ENCODE results near the gene PECR.

The PECR gene

DNA sequence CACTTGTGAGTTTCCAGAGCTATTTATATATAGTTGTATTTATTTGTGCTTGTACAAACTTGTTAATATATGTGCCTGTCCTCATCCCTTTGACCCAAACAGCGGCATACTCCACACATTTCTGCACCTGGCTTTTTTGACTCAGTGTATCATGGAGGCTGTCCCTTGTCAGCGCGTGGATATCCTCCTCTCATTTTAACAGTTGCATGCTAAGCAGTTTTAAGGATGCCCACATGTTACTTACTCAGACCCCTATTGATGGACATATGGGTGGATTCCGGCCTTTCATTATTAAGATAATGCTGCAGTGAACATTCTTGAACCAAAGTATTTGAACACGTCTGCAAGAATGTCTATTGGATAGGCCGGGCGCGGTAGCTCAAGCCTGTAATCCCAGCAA, 67.6 kb downstream of the PECR start:
- Histone ChIP-seq H3K4me3 (ENCODE audit: low read depth, low read length) (no peak overlapping the region), H3K36me3 (ENCODE audit: control insufficient read depth in 2 of 2, insufficient read depth in 1 of 2, low read length in 2 of 2) (no peaks in the 10 kb centered on the region; a peak in 1 of 3 replicates), H3K27ac (ENCODE audit: extremely low read depth, low read depth, low read length) (no peak overlapping the region), H3K4me1 (ENCODE audit: control insufficient read depth, insufficient read depth, low read length) (no peaks in the 10 kb centered on the region; the same call in 1 of the 2 replicates), H3K9me3 (ENCODE audit: control insufficient read depth, insufficient read depth, low read depth, low read length) (no peaks in the 10 kb centered on the region)
- CTCF ChIA-PET, result interaction anchor here (0.8 to 1.2 kb wide), 3 partner anchors 8 to 12 kb away, joined by 4 to 7 read pairs (median 6); no protein-coding TSS in a partner anchor
- POLR2A ChIA-PET, result no interaction called here
- 0 out of 2 replicates have a peak, but pooled peaks have one; percentile 23 for TF ChIP-seq PRDM4 (tag by site-specific recombination; IDR thresholded peaks at IDR 0.05)
- no peak for TF ChIP-seq ZNF248 (tag by site-specific recombination; IDR thresholded peaks at IDR 0.05)

GRCh38 chr2:216013080-216013909, 68.3 kb downstream of the PECR start, which contains the start of gene MREG:
Gene MREG (minus strand): TSS chr2:216013551. CDS start chr2:216013327, 224 bp downstream.
- no peaks in the 10 kb centered on the region for H3K9me3 ChIP-seq (ENCODE audit: control insufficient read depth, insufficient read depth, low read depth, low read length)
- ChIA-PET CTCF (interaction anchor here (0.6 to 2.4 kb wide), 6 partner anchors 9 to 75 kb away, joined by 4 to 11 read pairs (median 6); no protein-coding TSS in a partner anchor), POLR2A (no interaction called here)
- peak within 1 kb of the TSS; percentile 84 for H3K4me3 ChIP-seq (ENCODE audit: low read depth, low read length)
- no peaks in the 10 kb centered on the region; the same call in 1 of the 2 replicates for H3K4me1 ChIP-seq (ENCODE audit: control insufficient read depth, insufficient read depth, low read length)
- H3K27ac ChIP-seq (ENCODE audit: extremely low read depth, low read depth, low read length), result peak within 1 kb of the TSS; percentile 76; the same call in 1 of the 2 replicates
- H3K36me3 ChIP-seq (ENCODE audit: control insufficient read depth in 2 of 2, insufficient read depth in 1 of 2, low read length in 2 of 2), result no peaks in the 10 kb centered on the region; a peak in 1 of 3 replicates
- TF ChIP-seq ZBTB10 (tag by site-specific recombination; IDR thresholded peaks at IDR 0.05), result no peak
- no peak for TF ChIP-seq ZNF561 (tag by site-specific recombination; IDR thresholded peaks at IDR 0.05; ENCODE audit: borderline replicate concordance)
- TF ChIP-seq YY2 (tag by site-specific recombination; IDR thresholded peaks at IDR 0.05), result no peak
- TF ChIP-seq, protein P1, sequence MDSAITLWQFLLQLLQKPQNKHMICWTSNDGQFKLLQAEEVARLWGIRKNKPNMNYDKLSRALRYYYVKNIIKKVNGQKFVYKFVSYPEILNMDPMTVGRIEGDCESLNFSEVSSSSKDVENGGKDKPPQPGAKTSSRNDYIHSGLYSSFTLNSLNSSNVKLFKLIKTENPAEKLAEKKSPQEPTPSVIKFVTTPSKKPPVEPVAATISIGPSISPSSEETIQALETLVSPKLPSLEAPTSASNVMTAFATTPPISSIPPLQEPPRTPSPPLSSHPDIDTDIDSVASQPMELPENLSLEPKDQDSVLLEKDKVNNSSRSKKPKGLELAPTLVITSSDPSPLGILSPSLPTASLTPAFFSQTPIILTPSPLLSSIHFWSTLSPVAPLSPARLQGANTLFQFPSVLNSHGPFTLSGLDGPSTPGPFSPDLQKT (IDR thresholded peaks at IDR 0.05; ENCODE audit: borderline replicate concordance, low read depth, low read length), result no peak
- TF ChIP-seq SP7 (tag by site-specific recombination; IDR thresholded peaks at IDR 0.05), result no peak
- no peak for TF ChIP-seq OSR2 (tag by site-specific recombination; IDR thresholded peaks at IDR 0.05)
- TF ChIP-seq ZNF335 (tag by site-specific recombination; conservative IDR thresholded peaks at IDR 0.05), result peak; percentile 53; the same call in 1 of the 2 replicates
- TF ChIP-seq ZNF785 (tag by site-specific recombination; IDR thresholded peaks at IDR 0.05), result no peak
- no peak for TF ChIP-seq HOXC10 (CRISPR knock-in tag; IDR thresholded peaks at IDR 0.05)
- TF ChIP-seq ZNF48 (tag by site-specific recombination; IDR thresholded peaks at IDR 0.05), result no peak
- no peak for TF ChIP-seq SCRT1 (tag by site-specific recombination; IDR thresholded peaks at IDR 0.05; ENCODE audit: borderline replicate concordance)
- TF ChIP-seq ZBTB20 (tag by site-specific recombination; IDR thresholded peaks at IDR 0.05), result peak; percentile 39; the same call in 1 of the 2 replicates
- no peak for TF ChIP-seq ZNF239 (tag by site-specific recombination; IDR thresholded peaks at IDR 0.05)
- peak; percentile 79 for TF ChIP-seq ZBTB8A (tag by site-specific recombination; IDR thresholded peaks at IDR 0.05)
- peak; percentile 81 for TF ChIP-seq ZNF341 (tag by site-specific recombination; IDR thresholded peaks at IDR 0.05; ENCODE audit: low read depth)
- no peak for TF ChIP-seq ZNF677 (tag by site-specific recombination; IDR thresholded peaks at IDR 0.05)
- no peak for TF ChIP-seq ZNF658 (tag by site-specific recombination; IDR thresholded peaks at IDR 0.05)
- peak; percentile 25; the same call in 1 of the 2 replicates for TF ChIP-seq ZIC2 (tag by site-specific recombination; IDR thresholded peaks at IDR 0.05)
- peak; percentile 70 for TF ChIP-seq ZBTB26 (tag by site-specific recombination; optimal IDR thresholded peaks at IDR 0.05)
- no peak for TF ChIP-seq ZNF777 (tag by site-specific recombination; IDR thresholded peaks at IDR 0.05; ENCODE audit: borderline replicate concordance)
- TF ChIP-seq ZNF391 (tag by site-specific recombination; IDR thresholded peaks at IDR 0.05; ENCODE audit: borderline replicate concordance, low read depth), result no peak
- TF ChIP-seq ZNF184 (tag by site-specific recombination; IDR thresholded peaks at IDR 0.05), result no peak
- TF ChIP-seq, protein P2, sequence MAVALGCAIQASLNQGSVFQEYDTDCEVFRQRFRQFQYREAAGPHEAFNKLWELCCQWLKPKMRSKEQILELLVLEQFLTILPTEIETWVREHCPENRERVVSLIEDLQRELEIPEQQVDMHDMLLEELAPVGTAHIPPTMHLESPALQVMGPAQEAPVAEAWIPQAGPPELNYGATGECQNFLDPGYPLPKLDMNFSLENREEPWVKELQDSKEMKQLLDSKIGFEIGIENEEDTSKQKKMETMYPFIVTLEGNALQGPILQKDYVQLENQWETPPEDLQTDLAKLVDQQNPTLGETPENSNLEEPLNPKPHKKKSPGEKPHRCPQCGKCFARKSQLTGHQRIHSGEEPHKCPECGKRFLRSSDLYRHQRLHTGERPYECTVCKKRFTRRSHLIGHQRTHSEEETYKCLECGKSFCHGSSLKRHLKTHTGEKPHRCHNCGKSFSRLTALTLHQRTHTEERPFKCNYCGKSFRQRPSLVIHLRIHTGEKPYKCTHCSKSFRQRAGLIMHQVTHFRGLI (tag by site-specific recombination; IDR thresholded peaks at IDR 0.05), result peak; percentile 91
